H1 (cell line): ENCODE data around the gene RGS5. TPM values are rescaled to one million over a fixed set of nuclear protein-coding genes. Genes with fewer than 3 reads are reported as not detected.

ENCODE experiments used
- CTCF ChIA-PET: fragments of 300-600 bp; sonication (Branson Sonifier 250); formaldehyde crosslinking; loops from one replicate; lab custom pipeline; 2021; ENCODE audit not compliant: partially characterized antibody; lab: Charles Lee
- POLR2A ChIA-PET: fragments of 300-600 bp; sonication (Branson Sonifier 250); formaldehyde crosslinking; loops from one replicate; lab custom pipeline; 2021; ENCODE audit warnings: inconsistent platforms; ENCODE audit not compliant: partially characterized antibody; lab: Charles Lee
- DNase-seq, 2 experiments: peaks; one replicate each; pipeline versions ENCODE4 v3.0.0 to v3.0.0-alpha.2; 2010 to 2022; ENCODE audit warnings: low spot score in 2 of 2, low read depth in 1 of 2, mixed read lengths in 1 of 2
- FAIRE-seq: peaks from 2 replicates; lab custom pipeline; 2011; peaks lifted over from hg19 to GRCh38; lab: Jason Lieb, UNC
- H2AFZ ChIP-seq: 2 replicates; pipeline ENCODE4 v1.8.1; 2012; ENCODE audit warnings: low read length, inconsistent platforms
- H2AK5ac ChIP-seq: 2 replicates; pipeline ENCODE4 v1.6.1; 2013; ENCODE audit warnings: low read depth, low read length
- H2BK120ac ChIP-seq: replicated peaks from 2 replicates; pipeline ENCODE3; 2013; ENCODE audit warnings: low read depth, low read length, inconsistent platforms
- H2BK12ac ChIP-seq: 2 replicates; pipeline ENCODE4 v1.6.1; 2013; ENCODE audit warnings: low read depth, low read length
- H2BK15ac ChIP-seq: 2 replicates; pipeline ENCODE4 v1.6.1; 2013; ENCODE audit warnings: low read length
- H2BK20ac ChIP-seq: 2 replicates; pipeline ENCODE4 v1.6.1; 2013; ENCODE audit warnings: low read length
- H2BK5ac ChIP-seq: 2 replicates; pipeline ENCODE4 v1.6.1; 2013; ENCODE audit warnings: low read depth, low read length
- H3K14ac ChIP-seq: 2 replicates; pipeline ENCODE4 v1.6.1; 2013; ENCODE audit warnings: inconsistent platforms; ENCODE audit not compliant: insufficient read length
- H3K18ac ChIP-seq: 2 replicates; pipeline ENCODE4 v1.6.1; 2013; ENCODE audit warnings: low read length; ENCODE audit errors: extremely low read depth
- H3K23ac ChIP-seq: 2 replicates; pipeline ENCODE4 v1.6.1; 2013; ENCODE audit warnings: inconsistent platforms; ENCODE audit not compliant: insufficient read length
- H3K23me2 ChIP-seq: 2 replicates; pipeline ENCODE4 v1.6.1; 2013; ENCODE audit warnings: low read depth, low read length
- H3K27ac ChIP-seq: 2 replicates; pipeline ENCODE4 v1.6.1; 2011; ENCODE audit warnings: low read depth, low read length, inconsistent platforms
- H3K27me3 ChIP-seq, 4 experiments: replicated peaks in 1 of 4; 1 replicate in 1 of 4; 2 replicates in 3 of 4; pipeline versions ENCODE4 v1.6.1 to v1.8.1; 2011 to 2013; ENCODE audit warnings: low read length in 3 of 4, mild to moderate bottlenecking in 3 of 4, inconsistent platforms in 2 of 4, mixed read lengths in 2 of 4, moderate library complexity in 1 of 4; ENCODE audit not compliant: control insufficient read depth in 3 of 4, insufficient read depth in 3 of 4; ENCODE audit errors: extremely low read depth in 1 of 4
- H3K36me3 ChIP-seq, 4 experiments: 2 replicates each; pipeline versions ENCODE4 v1.6.1 to v1.8.1; 2011 to 2013; ENCODE audit warnings: mild to moderate bottlenecking in 4 of 4, low read length in 3 of 4, moderate library complexity in 2 of 4, control low read depth in 1 of 4, inconsistent platforms in 1 of 4; ENCODE audit not compliant: insufficient read depth in 4 of 4, control insufficient read depth in 2 of 4
- H3K4ac ChIP-seq: replicated peaks from 2 replicates; pipeline ENCODE3; 2013; ENCODE audit warnings: low read length, low read depth, mixed read lengths, inconsistent platforms; ENCODE audit not compliant: insufficient read length
- H3K4me1 ChIP-seq, 4 experiments: replicated peaks in 1 of 4; 1 replicate in 1 of 4; 2 replicates in 3 of 4; pipeline versions ENCODE4 v1.6.1 to v1.8.1; 2011 to 2013; ENCODE audit warnings: low read length in 3 of 4, inconsistent platforms in 2 of 4, mixed read lengths in 1 of 4; ENCODE audit not compliant: insufficient read depth in 4 of 4, control insufficient read depth in 3 of 4
- H3K4me2 ChIP-seq, 2 experiments: 2 replicates each; pipeline versions ENCODE4 v1.6.1 to v1.8.1; 2011 to 2013; ENCODE audit warnings: low read depth in 2 of 2, low read length in 2 of 2, control low read depth in 1 of 2, inconsistent platforms in 1 of 2, mild to moderate bottlenecking in 1 of 2; ENCODE audit not compliant: insufficient read depth in 1 of 2
- H3K4me3 ChIP-seq, 4 experiments: fragments of 200-600, 300-600 bp in 1 of 4; sonication (generic), shearing (Covaris generic), sonication (Bioruptor Twin) in 1 of 4; 2 replicates each; pipeline versions ENCODE4 v1.5.1 to v1.8.1; 2011 to 2016; ENCODE audit warnings: low read length in 4 of 4, low read depth in 3 of 4, control low read depth in 2 of 4, inconsistent platforms in 2 of 4, mild to moderate bottlenecking in 2 of 4, mixed read lengths in 1 of 4, moderate library complexity in 1 of 4; ENCODE audit not compliant: insufficient read depth in 2 of 4; ENCODE audit errors: extremely low read depth in 1 of 4
- H3K56ac ChIP-seq: replicated peaks from 2 replicates; pipeline ENCODE3; 2013; ENCODE audit warnings: low read depth, mild to moderate bottlenecking, mixed read lengths, low read length, inconsistent platforms; ENCODE audit not compliant: insufficient read length
- H3K79me1 ChIP-seq: 2 replicates; pipeline ENCODE4 v1.6.1; 2013; ENCODE audit warnings: low read depth, low read length, control low read depth
- H3K79me2 ChIP-seq, 2 experiments: 2 replicates each; pipeline versions ENCODE4 v1.6.1 to v1.8.1; 2012 to 2013; ENCODE audit warnings: low read length in 2 of 2, mild to moderate bottlenecking in 2 of 2, inconsistent platforms in 1 of 2; ENCODE audit not compliant: insufficient read depth in 2 of 2, control insufficient read depth in 1 of 2
- H3K9ac ChIP-seq, 4 experiments: replicated peaks in 1 of 4; 1 replicate in 1 of 4; 2 replicates in 3 of 4; pipeline versions ENCODE4 v1.6.1 to v1.8.1; 2011 to 2013; ENCODE audit warnings: low read depth in 3 of 4, low read length in 3 of 4, control low read depth in 2 of 4, mild to moderate bottlenecking in 2 of 4, moderate library complexity in 2 of 4, inconsistent platforms in 1 of 4; ENCODE audit errors: extremely low read depth in 1 of 4
- H3K9me3 ChIP-seq, 2 experiments: 2 replicates each; pipeline versions ENCODE4 v1.6.1 to v1.8.1; 2012 to 2013; ENCODE audit warnings: mild to moderate bottlenecking in 2 of 2, moderate library complexity in 2 of 2, control low read depth in 1 of 2, inconsistent platforms in 1 of 2, low read depth in 1 of 2, low read length in 1 of 2, mixed read lengths in 1 of 2; ENCODE audit not compliant: insufficient read depth in 2 of 2
- H4K20me1 ChIP-seq, 2 experiments: replicated peaks in 1 of 2; 2 replicates each; pipeline versions ENCODE3 to v1.8.1; 2011 to 2013; ENCODE audit warnings: inconsistent platforms in 2 of 2, low read length in 2 of 2, mild to moderate bottlenecking in 1 of 2; ENCODE audit not compliant: insufficient read depth in 2 of 2, control insufficient read depth in 1 of 2
- H4K5ac ChIP-seq: 2 replicates; pipeline ENCODE4 v1.6.1; 2013; ENCODE audit warnings: low read length, low read depth, mixed read lengths, inconsistent platforms; ENCODE audit not compliant: insufficient read length
- H4K8ac ChIP-seq: 2 replicates; pipeline ENCODE4 v1.8.0; 2013; ENCODE audit warnings: mild to moderate bottlenecking, moderate library complexity, low read length, inconsistent platforms; ENCODE audit not compliant: insufficient read depth; ENCODE audit errors: extremely low read depth
- H4K91ac ChIP-seq: replicated peaks from 2 replicates; pipeline ENCODE3; 2013; ENCODE audit warnings: low read length, mixed read lengths, inconsistent platforms; ENCODE audit not compliant: insufficient read length
- BCL11A ChIP-seq, 2 experiments: IDR thresholded peaks; one replicate each; pipeline ENCODE4 v1.6.1; 2011; ENCODE audit warnings: low read depth in 2 of 2, low read length in 2 of 2, mild to moderate bottlenecking in 2 of 2
- CBX8 ChIP-seq: fragments of 300-800, 300-1000 bp; sonication (generic); IDR thresholded peaks from 2 replicates; pipeline ENCODE4 v1.7.1; 2016; ENCODE audit warnings: low read depth, low read length, borderline replicate concordance
- CEBPB ChIP-seq: IDR thresholded peaks from 2 replicates; pipeline ENCODE4 v1.6.1; 2012; ENCODE audit warnings: low read depth, low read length
- EP300 ChIP-seq, 2 experiments: IDR thresholded peaks; 1 replicate in 1 of 2; 2 replicates in 1 of 2; pipeline ENCODE4 v1.6.1; 2011 to 2012; ENCODE audit warnings: low read depth in 2 of 2, low read length in 2 of 2, mild to moderate bottlenecking in 2 of 2, borderline replicate concordance in 1 of 2, inconsistent platforms in 1 of 2, moderate library complexity in 1 of 2
- GABPA ChIP-seq: IDR thresholded peaks from 2 replicates; pipeline ENCODE4 v1.6.1; 2011; ENCODE audit warnings: mild to moderate bottlenecking, low read length, moderate library complexity, borderline replicate concordance; ENCODE audit not compliant: insufficient read depth
- KDM4A ChIP-seq: IDR thresholded peaks from one replicate; pipeline ENCODE4 v1.7.1; 2012; ENCODE audit warnings: low read depth, mild to moderate bottlenecking, moderate library complexity, low read length, inconsistent platforms; ENCODE audit not compliant: severe bottlenecking
- MAFK ChIP-seq: IDR thresholded peaks from 2 replicates; pipeline ENCODE4 v1.6.1; 2012; ENCODE audit warnings: low read depth, mild to moderate bottlenecking, improper control_type of control experiment, low read length
- RXRA ChIP-seq: IDR thresholded peaks from 2 replicates; pipeline ENCODE4 v1.6.1; 2011; ENCODE audit warnings: low read depth, mild to moderate bottlenecking, low read length, moderate library complexity; ENCODE audit not compliant: insufficient read depth
- SP4 ChIP-seq: IDR thresholded peaks from 2 replicates; pipeline ENCODE4 v1.6.1; 2012; ENCODE audit warnings: low read length, inconsistent platforms
- SUZ12 ChIP-seq: fragments of 200-600 bp; sonication (generic); IDR thresholded peaks from 2 replicates; pipeline ENCODE4 v1.6.1; 2012; ENCODE audit warnings: mild to moderate bottlenecking, inconsistent platforms, low read length, moderate library complexity, mixed read lengths
- TAF1 ChIP-seq: IDR thresholded peaks from 2 replicates; pipeline ENCODE4 v1.6.1; 2011; ENCODE audit warnings: mild to moderate bottlenecking, low read depth, low read length
- whole genome bisulfite sequencing, 2 experiments: shearing (Covaris generic) in 1 of 2; methylation state at CpG; one replicate each; pipeline versions ENCODE4 v1.1.6 to v1.1.7; 2013 to 2015; ENCODE audit warnings: low lambda C conversion rate in 2 of 2, mixed read lengths in 2 of 2, inconsistent platforms in 1 of 2, low coverage in 1 of 2, missing lambda C conversion rate in 1 of 2; ENCODE audit not compliant: insufficient replicate concordance in 2 of 2, insufficient coverage in 1 of 2, insufficient read length in 1 of 2; ENCODE audit errors: extremely low coverage in 1 of 2, missing lambda C conversion rate in 1 of 2; 5-methylcytosine and 5-hydroxymethylcytosine counted together
- polyA plus RNA-seq, 7 experiments: library from polyadenylated mRNA; depleted of rRNA in 3 of 7; stranded (reverse) in 5 of 7; unstranded in 2 of 7; fragments of >200 nt in 5 of 7; fragments of 200-250 nt in 2 of 7; gene quantifications; 1 replicate in 5 of 7; 2 replicates in 1 of 7; 4 replicates in 1 of 7; pipeline versions ENCODE4 v1.2.1 to v1.2.3, GENCODE V29; 2011 to 2013; ENCODE audit warnings: missing spikeins in 2 of 7, mixed read lengths in 2 of 7
- total RNA-seq: library from RNA; stranded (reverse); fragmentation: NEBNext Ultra II Directional; extraction: Animal tissue kit (Norgen Biotek cat#: 25700); gene quantifications from 2 replicates; pipeline ENCODE4 v1.2.1, GENCODE V29; 2021
- TF ChIP-seq, protein P1 (sequence below), 3 experiments: IDR thresholded peaks; 1 replicate in 2 of 3; 2 replicates in 1 of 3; pipeline versions ENCODE4 v1.5.1 to v1.6.1; 2011; ENCODE audit warnings: low read length in 3 of 3, mild to moderate bottlenecking in 3 of 3, inconsistent platforms in 2 of 3, low read depth in 1 of 3, moderate library complexity in 1 of 3; ENCODE audit not compliant: insufficient read depth in 1 of 3; ENCODE audit errors: control extremely low read depth in 1 of 3

RGS5 gene
- total and polyA plus RNA-seq, 2 of the 8 experiments (the other 6 are each of a cell fraction or from before 2014, with no cell fraction given): 75.5 to 103 TPM

DNA sequence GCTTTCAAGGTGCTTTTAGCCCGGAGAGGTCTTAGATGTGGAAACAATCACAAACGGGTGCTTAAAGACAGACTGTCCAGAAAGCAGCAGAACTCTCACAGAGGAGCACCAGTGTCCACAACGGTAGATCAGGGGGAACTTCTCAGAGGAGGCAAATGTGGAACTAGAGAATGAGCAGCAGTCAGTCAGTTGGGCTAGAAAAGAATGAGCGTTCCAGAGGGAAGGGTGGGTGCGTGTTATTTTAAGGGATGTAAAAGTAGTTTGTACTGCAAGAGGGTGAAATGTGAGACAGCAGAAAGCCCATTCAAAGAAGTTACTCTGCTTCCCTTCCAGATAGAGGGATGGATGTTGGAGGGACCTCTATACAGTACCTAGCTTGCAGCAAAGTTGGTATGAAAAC is 30.9 kb downstream of the RGS5 start:
- Histone ChIP-seq H3K4me1 (no peaks in the 10 kb centered on the region; a peak in 2 of 7 replicates), H3K4me2 (no peak overlapping the region), H2BK20ac (no peak overlapping the region), H3K18ac (no peak overlapping the region), H3K14ac (no peak overlapping the region), H2AK5ac (no peak overlapping the region), H3K4me3 (no peak overlapping the region), H3K9me3 (no peaks in the 10 kb centered on the region), H3K27me3 (no peaks in the 10 kb centered on the region), H3K23me2 (no peaks in the 10 kb centered on the region), H2AFZ (no peak overlapping the region), H3K9ac (no peak overlapping the region), H3K56ac (no peak overlapping the region), H3K36me3 (peaks cover 0 to 3% (median 0%) of the 10 kb centered on the region in 4 experiments; a peak in 1 of 8 replicates), H2BK120ac (no peak overlapping the region), H2BK12ac (no peak overlapping the region), H2BK5ac (no peak overlapping the region), H4K8ac (no peak overlapping the region), H3K79me1 (no peaks in the 10 kb centered on the region), H3K23ac (no peak overlapping the region), H3K79me2 (no peaks in the 10 kb centered on the region), H4K20me1 (no peaks in the 10 kb centered on the region), H2BK15ac (no peak overlapping the region), H3K27ac (no peak overlapping the region), H4K91ac (no peak overlapping the region), H3K4ac (no peak overlapping the region), H4K5ac (no peak overlapping the region)
- ChIA-PET CTCF (no interaction called here), POLR2A (no interaction called here)
- 94 to 100% methylated on average over 2 to 5 of the region's 5 CpGs for WGBS, 2 experiments
- no peak for DNase-seq
- FAIRE-seq: no peak
- TF ChIP-seq RXRA: no peak
- no peak for TF ChIP-seq SP4
- no peak for TF ChIP-seq BCL11A (IDR thresholded peaks at IDR 0.05; ENCODE audit: low read depth in 2 of 2, low read length in 2 of 2)
- TF ChIP-seq, protein P1, sequence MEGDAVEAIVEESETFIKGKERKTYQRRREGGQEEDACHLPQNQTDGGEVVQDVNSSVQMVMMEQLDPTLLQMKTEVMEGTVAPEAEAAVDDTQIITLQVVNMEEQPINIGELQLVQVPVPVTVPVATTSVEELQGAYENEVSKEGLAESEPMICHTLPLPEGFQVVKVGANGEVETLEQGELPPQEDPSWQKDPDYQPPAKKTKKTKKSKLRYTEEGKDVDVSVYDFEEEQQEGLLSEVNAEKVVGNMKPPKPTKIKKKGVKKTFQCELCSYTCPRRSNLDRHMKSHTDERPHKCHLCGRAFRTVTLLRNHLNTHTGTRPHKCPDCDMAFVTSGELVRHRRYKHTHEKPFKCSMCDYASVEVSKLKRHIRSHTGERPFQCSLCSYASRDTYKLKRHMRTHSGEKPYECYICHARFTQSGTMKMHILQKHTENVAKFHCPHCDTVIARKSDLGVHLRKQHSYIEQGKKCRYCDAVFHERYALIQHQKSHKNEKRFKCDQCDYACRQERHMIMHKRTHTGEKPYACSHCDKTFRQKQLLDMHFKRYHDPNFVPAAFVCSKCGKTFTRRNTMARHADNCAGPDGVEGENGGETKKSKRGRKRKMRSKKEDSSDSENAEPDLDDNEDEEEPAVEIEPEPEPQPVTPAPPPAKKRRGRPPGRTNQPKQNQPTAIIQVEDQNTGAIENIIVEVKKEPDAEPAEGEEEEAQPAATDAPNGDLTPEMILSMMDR (IDR thresholded peaks at IDR 0.05; ENCODE audit: control extremely low read depth in 1 of 3, insufficient read depth in 1 of 3, low read depth in 1 of 3, low read length in 3 of 3): no peak
- TF ChIP-seq EP300 (IDR thresholded peaks at IDR 0.05; ENCODE audit: borderline replicate concordance in 1 of 2, low read depth in 2 of 2, low read length in 2 of 2): no peak
- no peak for TF ChIP-seq CBX8
- no peak for TF ChIP-seq CEBPB
- no peak for TF ChIP-seq SUZ12
- no peak for TF ChIP-seq TAF1
- TF ChIP-seq GABPA: no peak
- TF ChIP-seq MAFK: no peak
- no peak for TF ChIP-seq KDM4A
